HCEC 1CT (cell line): Measurements from ENCODE around the gene FXYD3.

Experiments
- DNase-seq: peaks from one replicate; pipeline ENCODE4 v3.0.0-alpha.2; 2017

FXYD3 gene

GRCh38 chr19:35115177-35115951, at the start of gene FXYD3:
Gene FXYD3 (plus strand): TSS chr19:35115823. CDS start chr19:35119377, 3,554 bp downstream.
- no peak for DNase-seq

GRCh38 chr19:35066121-35066520, 49.5 kb upstream of the FXYD3 start:
- no peak for DNase-seq

- DNase-seq, result peak; percentile 81
Measured at GRCh38 chr19:35066691-35067563, 48.7 kb upstream of the FXYD3 start.

- DNase-seq, result no peak
Measured at GRCh38 chr19:35068941-35069634, 46.5 kb upstream of the FXYD3 start.

- no peak for DNase-seq
Measured at GRCh38 chr19:35069696-35070095, 45.9 kb upstream of the FXYD3 start.

GRCh38 chr19:35070471-35070870, 45.2 kb upstream of the FXYD3 start:
- DNase-seq, result no peak

- DNase-seq, result no peak
Measured at GRCh38 chr19:35073516-35073915, 42.1 kb upstream of the FXYD3 start.

GRCh38 chr19:35073941-35074340, 41.7 kb upstream of the FXYD3 start:
- DNase-seq, result no peak

- no peak for DNase-seq
Measured at GRCh38 chr19:35074426-35075201, 41.0 kb upstream of the FXYD3 start.

GRCh38 chr19:35075202-35076025, 40.2 kb upstream of the FXYD3 start:
- no peak for DNase-seq

- no peak for DNase-seq
Measured at GRCh38 chr19:35076026-35076370, 39.6 kb upstream of the FXYD3 start.

- no peak for DNase-seq
Measured at GRCh38 chr19:35076657-35077056, 39.0 kb upstream of the FXYD3 start.

GRCh38 chr19:35077411-35078223, 38.0 kb upstream of the FXYD3 start:
- no peak for DNase-seq

- DNase-seq, result no peak
Measured at GRCh38 chr19:35079826-35080225, 35.8 kb upstream of the FXYD3 start.

- DNase-seq, result no peak
Measured at GRCh38 chr19:35080613-35081170, 34.9 kb upstream of the FXYD3 start.

- DNase-seq, result no peak
Measured at GRCh38 chr19:35081201-35081600, 34.4 kb upstream of the FXYD3 start.

- no peak for DNase-seq
Measured at GRCh38 chr19:35083691-35084508, 31.7 kb upstream of the FXYD3 start.

GRCh38 chr19:35084509-35084762, 31.2 kb upstream of the FXYD3 start:
- no peak for DNase-seq

- no peak for DNase-seq
Measured at GRCh38 chr19:35085947-35086346, 29.7 kb upstream of the FXYD3 start.

- no peak for DNase-seq
Measured at GRCh38 chr19:35086455-35086854, 29.2 kb upstream of the FXYD3 start.
